NT2/D1 (cell line): ENCODE data around the gene VAV3.

Experiments
- DNase-seq: peaks from one replicate; pipeline ENCODE4 v3.0.0-alpha.2; 2011; ENCODE audit warnings: low read depth, low spot score
- H3K27me3 ChIP-seq: 2 replicates; pipeline ENCODE4 v1.6.0; 2011; ENCODE audit warnings: mild to moderate bottlenecking; ENCODE audit not compliant: insufficient read length, insufficient read depth
- H3K36me3 ChIP-seq: 2 replicates; pipeline ENCODE4 v1.6.1; 2011; ENCODE audit warnings: mild to moderate bottlenecking, low read length, mixed read lengths; ENCODE audit not compliant: insufficient read depth, insufficient read length
- H3K4me1 ChIP-seq: 2 replicates; pipeline ENCODE4 v1.5.1; 2011; ENCODE audit not compliant: insufficient read depth, insufficient read length
- H3K4me3 ChIP-seq: 2 replicates; pipeline ENCODE4 v1.5.1; 2011; ENCODE audit warnings: low read depth; ENCODE audit not compliant: insufficient read length
- H3K9ac ChIP-seq: 2 replicates; pipeline ENCODE4 v1.6.0; 2011; ENCODE audit warnings: low read depth; ENCODE audit not compliant: insufficient read length
- H3K9me3 ChIP-seq: 2 replicates; pipeline ENCODE4 v1.5.1; 2011; ENCODE audit warnings: mild to moderate bottlenecking, low read length; ENCODE audit not compliant: insufficient read depth
- SUZ12 ChIP-seq: IDR thresholded peaks from 2 replicates; pipeline ENCODE4 v1.6.1; 2011; ENCODE audit not compliant: insufficient read length, insufficient read depth; ENCODE audit errors: extremely low read depth
- YY1 ChIP-seq: IDR thresholded peaks from 2 replicates; pipeline ENCODE4 v1.6.1; 2011; ENCODE audit not compliant: insufficient read length, insufficient read depth
- ZNF274 ChIP-seq: IDR thresholded peaks from 2 replicates; pipeline ENCODE4 v1.6.1; 2011; ENCODE audit warnings: mild to moderate bottlenecking, low read depth, low read length

Gene VAV3

GRCh38 chr1:107547363-107548155 lies 417.4 kb downstream of the VAV3 start:
- H3K36me3 ChIP-seq = no peaks in the 10 kb centered on the region
- DNase-seq = no peak
- H3K4me3 ChIP-seq = no peak overlapping the region
- no peak for TF ChIP-seq YY1
- no peak for TF ChIP-seq ZNF274
- no peak for TF ChIP-seq SUZ12
- H3K9ac ChIP-seq = no peak overlapping the region
- no peaks in the 10 kb centered on the region for H3K9me3 ChIP-seq
- no peaks in the 10 kb centered on the region for H3K27me3 ChIP-seq
- H3K4me1 ChIP-seq = no peaks in the 10 kb centered on the region

GRCh38 chr1:107546576-107546975 lies 418.4 kb downstream of the VAV3 start:
- no peak overlapping the region for H3K4me3 ChIP-seq
- H3K27me3 ChIP-seq = no peaks in the 10 kb centered on the region
- no peak for TF ChIP-seq YY1
- no peak for TF ChIP-seq SUZ12
- no peak for TF ChIP-seq ZNF274
- H3K9ac ChIP-seq = no peak overlapping the region
- DNase-seq = no peak
- H3K9me3 ChIP-seq = no peaks in the 10 kb centered on the region
- H3K4me1 ChIP-seq = no peaks in the 10 kb centered on the region
- H3K36me3 ChIP-seq = no peaks in the 10 kb centered on the region

- no peak overlapping the region for H3K9ac ChIP-seq
- no peak overlapping the region for H3K4me3 ChIP-seq
- H3K4me1 ChIP-seq = no peaks in the 10 kb centered on the region
- no peak for DNase-seq
- no peaks in the 10 kb centered on the region for H3K36me3 ChIP-seq
- H3K27me3 ChIP-seq = no peaks in the 10 kb centered on the region
- H3K9me3 ChIP-seq = no peaks in the 10 kb centered on the region
- no peak for TF ChIP-seq ZNF274
- no peak for TF ChIP-seq YY1
- no peak for TF ChIP-seq SUZ12
These were observed 419.1 kb downstream of the VAV3 start for GRCh38 chr1:107545879-107546278.

- H3K4me1 ChIP-seq = no peaks in the 10 kb centered on the region
- no peaks in the 10 kb centered on the region for H3K36me3 ChIP-seq
- TF ChIP-seq YY1 (no peak), SUZ12 (no peak), ZNF274 (no peak)
- H3K4me3 ChIP-seq = no peak overlapping the region
- no peaks in the 10 kb centered on the region for H3K27me3 ChIP-seq
- no peak overlapping the region for H3K9ac ChIP-seq
- no peak for DNase-seq
- no peaks in the 10 kb centered on the region for H3K9me3 ChIP-seq
These were observed 419.9 kb downstream of the VAV3 start for GRCh38 chr1:107545056-107545577.

GRCh38 chr1:107544285-107544684 lies 420.7 kb downstream of the VAV3 start:
- no peak overlapping the region for H3K4me3 ChIP-seq
- H3K9me3 ChIP-seq = no peaks in the 10 kb centered on the region
- no peak for DNase-seq
- no peak overlapping the region for H3K9ac ChIP-seq
- H3K27me3 ChIP-seq = no peaks in the 10 kb centered on the region
- TF ChIP-seq YY1 (no peak), SUZ12 (no peak), ZNF274 (no peak)
- H3K36me3 ChIP-seq = no peaks in the 10 kb centered on the region
- no peaks in the 10 kb centered on the region for H3K4me1 ChIP-seq

GRCh38 chr1:107541412-107541811 lies 423.6 kb downstream of the VAV3 start:
- DNase-seq = no peak
- no peak overlapping the region for H3K4me3 ChIP-seq
- no peaks in the 10 kb centered on the region for H3K36me3 ChIP-seq
- no peak overlapping the region for H3K9ac ChIP-seq
- H3K9me3 ChIP-seq = no peaks in the 10 kb centered on the region
- no peaks in the 10 kb centered on the region for H3K27me3 ChIP-seq
- no peak for TF ChIP-seq SUZ12
- TF ChIP-seq YY1 = no peak
- no peak for TF ChIP-seq ZNF274
- H3K4me1 ChIP-seq = no peaks in the 10 kb centered on the region

GRCh38 chr1:107538502-107538901 lies 426.5 kb downstream of the VAV3 start:
- TF ChIP-seq SUZ12 = no peak
- TF ChIP-seq YY1 = no peak
- no peak for TF ChIP-seq ZNF274
- Histone ChIP-seq H3K9ac (no peak overlapping the region), H3K27me3 (no peaks in the 10 kb centered on the region), H3K9me3 (no peaks in the 10 kb centered on the region), H3K4me3 (no peak overlapping the region), H3K36me3 (no peaks in the 10 kb centered on the region), H3K4me1 (no peaks in the 10 kb centered on the region)
- no peak for DNase-seq
